Hepatocyte (in vitro differentiated cells): ENCODE results near the gene IQGAP2.

Experiments used
- EZH2 ChIP-seq: fragments of 200-600 bp; sonication (generic); IDR thresholded peaks from 2 replicates; pipeline ENCODE4 v1.6.1; 2016; ENCODE audit warnings: antibody characterized with exemption, mild to moderate bottlenecking, borderline replicate concordance
- EZH2phosphoT487 ChIP-seq: fragments of 200-600 bp; sonication (generic); IDR thresholded peaks from one replicate; pipeline ENCODE4 v1.6.1; 2018; ENCODE audit warnings: antibody characterized with exemption, mild to moderate bottlenecking, low read depth, moderate library complexity; ENCODE audit not compliant: unreplicated experiment, severe bottlenecking
- TF ChIP-seq, protein P1 (sequence below): fragments of 200-600 bp; sonication (generic); IDR thresholded peaks from 2 replicates; pipeline ENCODE4 v1.5.1; 2016; ENCODE audit warnings: antibody characterized with exemption, mild to moderate bottlenecking; ENCODE audit not compliant: poor library complexity

DNA sequence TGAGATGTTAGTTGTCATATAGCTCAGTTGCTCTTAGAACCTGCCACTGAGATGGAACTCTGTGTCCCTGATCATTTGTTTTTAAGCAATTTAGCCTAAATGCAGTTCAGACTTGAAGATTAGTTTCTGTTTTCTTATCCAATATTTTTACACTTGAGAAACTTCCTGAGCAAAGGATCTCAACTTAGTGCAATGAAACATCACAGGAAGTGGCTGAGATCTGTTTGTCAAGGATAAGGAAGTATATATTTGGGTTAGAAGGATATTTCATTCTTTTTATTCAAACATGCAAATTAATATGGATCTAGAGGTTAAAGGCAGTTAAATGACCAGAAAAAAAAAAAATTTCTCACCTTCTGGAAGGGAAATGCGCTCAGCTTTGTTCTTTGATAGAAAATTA, 293.2 kb downstream of the IQGAP2 start:
- TF ChIP-seq, protein P1, sequence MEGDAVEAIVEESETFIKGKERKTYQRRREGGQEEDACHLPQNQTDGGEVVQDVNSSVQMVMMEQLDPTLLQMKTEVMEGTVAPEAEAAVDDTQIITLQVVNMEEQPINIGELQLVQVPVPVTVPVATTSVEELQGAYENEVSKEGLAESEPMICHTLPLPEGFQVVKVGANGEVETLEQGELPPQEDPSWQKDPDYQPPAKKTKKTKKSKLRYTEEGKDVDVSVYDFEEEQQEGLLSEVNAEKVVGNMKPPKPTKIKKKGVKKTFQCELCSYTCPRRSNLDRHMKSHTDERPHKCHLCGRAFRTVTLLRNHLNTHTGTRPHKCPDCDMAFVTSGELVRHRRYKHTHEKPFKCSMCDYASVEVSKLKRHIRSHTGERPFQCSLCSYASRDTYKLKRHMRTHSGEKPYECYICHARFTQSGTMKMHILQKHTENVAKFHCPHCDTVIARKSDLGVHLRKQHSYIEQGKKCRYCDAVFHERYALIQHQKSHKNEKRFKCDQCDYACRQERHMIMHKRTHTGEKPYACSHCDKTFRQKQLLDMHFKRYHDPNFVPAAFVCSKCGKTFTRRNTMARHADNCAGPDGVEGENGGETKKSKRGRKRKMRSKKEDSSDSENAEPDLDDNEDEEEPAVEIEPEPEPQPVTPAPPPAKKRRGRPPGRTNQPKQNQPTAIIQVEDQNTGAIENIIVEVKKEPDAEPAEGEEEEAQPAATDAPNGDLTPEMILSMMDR, result no peak
- no peak for TF ChIP-seq EZH2
- TF ChIP-seq EZH2phosphoT487, result no peak
